Measurements from ENCODE around the gene ZNF217.
A peak's percentile ranks its signal among the peaks of the same experiment; 100 is the strongest.
"Not testable (repeated sequence)": the region's sequence is repeated elsewhere in the genome, so short reads cannot be mapped to it uniquely, and the experiment has no call there.

Gene ZNF217

GRCh38 chr20:53593466-53594007 lies at the start of gene ZNF217:
TSS of gene ZNF217 (minus strand) at chr20:53593839. CDS start at chr20:53582826, 11,013 bp downstream.
- peak; percentile 40 to 53 (median 47) for DNase-seq (ENCODE audit: low read depth in 2 of 3, low spot score in 2 of 3)

GRCh38 chr20:53643031-53643832 lies 49.6 kb upstream of the ZNF217 start:
- peak in 1 of 3 experiments; percentile 20 for DNase-seq (ENCODE audit: low read depth in 2 of 3, low spot score in 2 of 3)

GRCh38 chr20:53642196-53643030 lies 48.8 kb upstream of the ZNF217 start:
- DNase-seq (ENCODE audit: low read depth in 2 of 3, low spot score in 2 of 3), result no peak

- no peak for DNase-seq (ENCODE audit: low read depth in 2 of 3, low spot score in 2 of 3)
Observed at GRCh38 chr20:53639647-53640440, 46.2 kb upstream of the ZNF217 start.

- DNase-seq (ENCODE audit: low read depth in 2 of 3, low spot score in 2 of 3), result no peak
Observed at GRCh38 chr20:53639128-53639527, 45.5 kb upstream of the ZNF217 start.

GRCh38 chr20:53637310-53637709 lies 43.7 kb upstream of the ZNF217 start:
- DNase-seq (ENCODE audit: low read depth in 2 of 3, low spot score in 2 of 3), result not testable (repeated sequence)

GRCh38 chr20:53636540-53637097 lies 43.0 kb upstream of the ZNF217 start:
- DNase-seq (ENCODE audit: low read depth in 2 of 3, low spot score in 2 of 3), result no peak

GRCh38 chr20:53635221-53635620 lies 41.6 kb upstream of the ZNF217 start:
- no peak for DNase-seq (ENCODE audit: low read depth in 2 of 3, low spot score in 2 of 3)

- no peak for DNase-seq (ENCODE audit: low read depth in 2 of 3, low spot score in 2 of 3)
Observed at GRCh38 chr20:53631909-53632662, 38.4 kb upstream of the ZNF217 start.

- no peak for DNase-seq (ENCODE audit: low read depth in 2 of 3, low spot score in 2 of 3)
Observed at GRCh38 chr20:53629436-53629835, 35.8 kb upstream of the ZNF217 start.

GRCh38 chr20:53628758-53629157 lies 35.1 kb upstream of the ZNF217 start:
- DNase-seq (ENCODE audit: low read depth in 2 of 3, low spot score in 2 of 3), result not testable (repeated sequence)

- DNase-seq (ENCODE audit: low read depth in 2 of 3, low spot score in 2 of 3), result no peak
Observed at GRCh38 chr20:53628076-53628475, 34.4 kb upstream of the ZNF217 start.

GRCh38 chr20:53627001-53627400 lies 33.4 kb upstream of the ZNF217 start:
- DNase-seq (ENCODE audit: low read depth in 2 of 3, low spot score in 2 of 3), result not testable (repeated sequence)

- DNase-seq (ENCODE audit: low read depth in 2 of 3, low spot score in 2 of 3), result no peak
Observed at GRCh38 chr20:53626584-53626983, 32.9 kb upstream of the ZNF217 start.

- no peak for DNase-seq (ENCODE audit: low read depth in 2 of 3, low spot score in 2 of 3)
Observed at GRCh38 chr20:53625311-53626129, 31.9 kb upstream of the ZNF217 start.

GRCh38 chr20:53624927-53625250 lies 31.2 kb upstream of the ZNF217 start:
- not testable (repeated sequence) for DNase-seq (ENCODE audit: low read depth in 2 of 3, low spot score in 2 of 3)

- no peak for DNase-seq (ENCODE audit: low read depth in 2 of 3, low spot score in 2 of 3)
Observed at GRCh38 chr20:53623454-53624211, 30.0 kb upstream of the ZNF217 start.

GRCh38 chr20:53623134-53623453 lies 29.5 kb upstream of the ZNF217 start:
- no peak for DNase-seq (ENCODE audit: low read depth in 2 of 3, low spot score in 2 of 3)

All from activated CD8-positive, alpha-beta memory T cell treated with anti-CD3 and anti-CD28 coated beads for 48 hours (primary cell).